Uterine smooth muscle cell (primary cell): ENCODE data around the gene CGRRF1. TPM values are rescaled to one million over a fixed set of nuclear protein-coding genes. Genes with fewer than 3 reads are reported as not detected.

ENCODE experiments used
- total RNA-seq: library from RNA; depleted of rRNA; stranded (reverse); fragments of >200 nt; gene quantifications from 2 replicates; pipeline ENCODE4 v1.2.3, GENCODE V29; 2014

The CGRRF1 gene, protein sequence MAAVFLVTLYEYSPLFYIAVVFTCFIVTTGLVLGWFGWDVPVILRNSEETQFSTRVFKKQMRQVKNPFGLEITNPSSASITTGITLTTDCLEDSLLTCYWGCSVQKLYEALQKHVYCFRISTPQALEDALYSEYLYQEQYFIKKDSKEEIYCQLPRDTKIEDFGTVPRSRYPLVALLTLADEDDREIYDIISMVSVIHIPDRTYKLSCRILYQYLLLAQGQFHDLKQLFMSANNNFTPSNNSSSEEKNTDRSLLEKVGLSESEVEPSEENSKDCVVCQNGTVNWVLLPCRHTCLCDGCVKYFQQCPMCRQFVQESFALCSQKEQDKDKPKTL
- total RNA-seq, result 18.5 and 18.8 TPM in 2 replicates

DNA sequence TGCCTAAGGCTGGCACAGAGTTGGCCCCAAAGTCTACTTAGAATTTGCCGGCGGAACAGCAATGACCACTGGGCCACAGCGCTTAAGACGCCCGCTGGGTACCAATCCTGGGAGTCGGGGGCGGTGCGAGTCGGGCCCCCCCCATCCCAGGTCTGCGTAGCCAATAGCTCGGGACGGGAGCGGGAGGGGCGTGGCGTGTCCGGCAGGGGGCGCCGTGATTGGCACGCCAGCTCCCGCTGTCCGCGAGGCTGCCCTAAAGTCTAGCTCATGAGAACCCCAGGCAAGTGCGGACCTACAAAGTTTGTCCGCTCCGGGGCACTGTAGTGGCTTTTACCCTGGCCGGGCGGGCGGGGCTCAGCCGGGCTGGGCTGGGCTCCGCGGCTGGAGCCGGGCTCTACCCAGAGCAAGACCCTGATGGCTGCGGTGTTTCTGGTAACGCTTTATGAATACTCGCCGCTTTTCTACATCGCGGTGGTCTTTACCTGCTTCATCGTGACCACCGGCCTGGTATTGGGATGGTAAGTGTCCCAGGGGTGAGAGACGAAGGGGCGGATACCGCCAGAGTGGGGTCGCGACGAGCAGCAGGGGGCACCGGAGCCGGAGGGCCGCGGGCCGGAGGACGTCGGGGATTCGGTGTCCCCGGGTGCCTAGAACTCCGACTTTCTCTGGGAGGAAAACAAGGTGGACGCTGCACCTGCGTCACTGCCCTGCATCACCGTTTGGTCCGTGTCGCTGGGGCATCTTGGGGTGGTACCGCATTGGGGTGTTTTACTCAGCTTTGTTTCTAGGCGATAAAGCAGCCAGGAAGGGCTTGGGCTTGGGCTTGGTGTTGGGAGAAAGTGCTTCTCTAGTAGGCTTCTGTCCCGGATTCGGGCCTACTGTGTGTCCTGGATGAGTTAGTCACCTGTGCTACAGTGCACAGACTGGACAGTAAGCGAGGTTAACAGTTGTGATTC, at the start of gene CGRRF1:
TSS of gene CGRRF1 (plus strand) at position 361 of the 956 bp plus-strand sequence. CDS start at position 415, 54 bp downstream.

DNA sequence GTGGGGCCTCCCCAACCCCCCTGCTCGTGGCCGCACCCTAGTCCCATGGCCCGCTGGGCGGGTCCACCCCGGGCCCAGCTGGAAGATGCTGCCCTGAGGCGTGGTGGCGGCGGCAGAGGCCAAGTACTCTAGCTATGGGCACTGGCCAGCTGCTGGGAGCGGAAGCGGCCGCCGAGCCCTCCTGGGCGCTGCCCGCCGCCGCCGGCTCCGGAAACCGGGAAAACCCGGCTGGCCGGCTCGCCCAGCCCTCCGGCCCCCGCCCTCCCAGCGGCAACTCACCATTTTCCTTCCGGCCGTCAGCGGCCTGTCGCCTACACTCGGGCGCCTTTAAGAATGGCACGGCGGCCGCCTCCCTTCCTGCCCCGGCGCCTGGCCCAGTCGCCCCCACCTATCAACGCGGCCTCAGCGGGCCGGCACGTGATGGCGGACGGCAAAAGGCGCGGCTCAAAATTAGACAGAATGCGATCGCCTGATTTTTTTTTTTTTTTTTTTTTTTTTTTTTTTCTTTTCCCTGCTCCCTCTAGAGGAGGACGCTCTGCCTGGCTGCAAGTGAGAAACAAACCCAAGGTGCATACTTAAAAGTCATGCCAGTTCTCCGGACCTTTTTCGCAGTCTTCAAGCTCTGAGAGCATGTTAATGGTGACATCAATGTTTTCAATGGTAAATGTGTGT, 20.9 kb upstream of the CGRRF1 start, which contains the start of gene GMFB:
TSS of gene GMFB (minus strand) at position 335 of the 672 bp plus-strand sequence. CDS start at position 282, 53 bp downstream.

DNA sequence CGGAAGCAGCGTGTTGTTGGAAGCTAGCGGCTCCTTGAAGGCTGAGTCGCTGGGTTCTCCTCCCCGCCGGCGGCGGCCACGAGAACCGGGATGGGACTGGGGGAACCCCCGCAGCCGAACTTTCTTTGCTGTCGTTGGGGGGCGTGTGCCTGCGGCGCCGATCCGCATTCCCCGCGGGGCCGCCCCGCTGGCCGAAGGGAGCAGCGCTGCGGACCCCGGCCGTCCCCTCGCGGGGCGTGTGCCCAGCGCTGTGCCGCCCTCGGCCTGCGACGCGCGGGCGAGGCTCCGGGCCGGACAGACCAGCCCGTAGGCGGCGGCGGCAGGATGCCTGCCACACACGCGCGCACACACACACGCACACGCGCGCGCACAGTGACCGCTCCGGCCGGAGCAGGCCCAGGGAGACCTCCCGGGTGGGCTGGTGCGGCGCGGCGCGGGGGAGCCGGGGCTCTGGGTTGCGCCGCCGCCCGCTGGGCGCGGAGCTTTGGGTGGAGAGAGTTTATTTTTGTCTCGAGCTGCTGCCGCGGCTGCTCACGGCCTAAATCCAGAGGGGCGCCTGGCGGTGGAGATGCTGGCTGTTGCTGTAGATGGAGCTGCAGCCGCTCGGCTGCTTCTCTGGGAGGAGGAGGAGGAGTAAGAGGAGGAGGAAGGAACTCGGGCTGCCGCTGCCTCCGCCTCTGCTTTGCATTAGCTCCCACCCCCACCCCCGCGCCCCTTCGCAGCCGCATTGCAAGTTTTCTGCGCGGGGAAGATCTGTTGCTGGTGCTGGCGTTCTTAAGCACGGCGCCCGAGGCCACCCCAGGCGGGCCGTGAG, 56.9 kb downstream of the CGRRF1 start, which contains the start of gene SAMD4A:
TSS of gene SAMD4A (plus strand) at position 719 of the 814 bp plus-strand sequence. CDS start 789 bp downstream, outside the sequence.

Other genes starting within 250 kb of the CGRRF1 start
- 42.2 and 154 TPM in 2 replicates for gene CDKN3, start 112.9 kb upstream of the CGRRF1 start, total RNA-seq
- 189 and 209 TPM in 2 replicates for gene CNIH1, start 68.5 kb upstream of the CGRRF1 start, total RNA-seq
- 112 and 140 TPM in 2 replicates for gene GMFB, start 20.9 kb upstream of the CGRRF1 start, total RNA-seq
- 20.2 and 26.5 TPM in 2 replicates for gene SAMD4A, start 57.2 kb downstream of the CGRRF1 start, total RNA-seq